Caco-2 (cell line): Measurements from ENCODE around the gene LITAF. TPM values are rescaled to one million over a fixed set of nuclear protein-coding genes. Genes with fewer than 3 reads are reported as not detected.

ENCODE experiments used
- BruUV-seq: library from RNA; stranded (reverse); fragments of 400-500 nt; replicated peaks from 2 replicates; lab custom pipeline; 2021; lab: Mats Ljungman, UMichigan
- CTCF ChIA-PET: fragments of 300-600 bp; sonication (Branson Sonifier 250); formaldehyde crosslinking; loops from one replicate; lab custom pipeline; 2022; ENCODE audit warnings: antibody characterized with exemption; lab: Charles Lee
- POLR2A ChIA-PET: fragments of 300-600 bp; sonication (Branson Sonifier 250); formaldehyde crosslinking; loops from one replicate; lab custom pipeline; 2022; ENCODE audit warnings: antibody characterized with exemption; lab: Charles Lee
- DNase-seq, 2 experiments: peaks; one replicate each; pipeline versions ENCODE4 v3.0.0 to v3.0.0-alpha.2; 2020 to 2022
- H3K27me3 ChIP-seq: replicated peaks from 2 replicates; pipeline ENCODE4 v1.6.0; 2011; ENCODE audit warnings: low read length; ENCODE audit not compliant: control insufficient read depth, insufficient read depth
- H3K36me3 ChIP-seq: 2 replicates; pipeline ENCODE4 v1.5.1; 2011; ENCODE audit warnings: low read length; ENCODE audit not compliant: control insufficient read depth, insufficient read depth
- H3K4me1 ChIP-seq: fragments of 250-450 bp; sonication (Bioruptor Pico); 2 replicates; pipeline ENCODE4 v1.5.1; 2020; ENCODE audit warnings: mild to moderate bottlenecking
- H3K4me3 ChIP-seq: 2 replicates; pipeline ENCODE4 v1.5.1; 2011; ENCODE audit warnings: low read depth, mild to moderate bottlenecking, control low read depth, low read length
- H3K9me3 ChIP-seq: fragments of 250-450 bp; sonication (Bioruptor Pico); 2 replicates; pipeline ENCODE4 v1.5.1; 2020; ENCODE audit warnings: mild to moderate bottlenecking, moderate library complexity
- H3K27ac Mint-ChIP-seq: one replicate; pipeline ENCODE4 v1.8.0; 2022; ENCODE audit warnings: mixed read lengths; ENCODE audit not compliant: unreplicated experiment
- H3K27me3 Mint-ChIP-seq: one replicate; pipeline ENCODE4 v1.8.0; 2022; ENCODE audit warnings: mixed read lengths; ENCODE audit not compliant: insufficient read depth, unreplicated experiment
- H3K36me3 Mint-ChIP-seq: one replicate; pipeline ENCODE4 v1.8.0; 2022; ENCODE audit warnings: mild to moderate bottlenecking, mixed read lengths; ENCODE audit not compliant: insufficient read depth, unreplicated experiment
- H3K4me1 Mint-ChIP-seq: one replicate; pipeline ENCODE4 v1.8.0; 2022; ENCODE audit warnings: low read depth, mixed read lengths; ENCODE audit not compliant: unreplicated experiment
- H3K4me3 Mint-ChIP-seq: one replicate; pipeline ENCODE4 v1.8.0; 2022; ENCODE audit warnings: mild to moderate bottlenecking, moderate library complexity, mixed read lengths; ENCODE audit not compliant: unreplicated experiment
- H3K9me3 Mint-ChIP-seq: one replicate; pipeline ENCODE4 v1.8.0; 2022; ENCODE audit warnings: mixed read lengths; ENCODE audit not compliant: unreplicated experiment
- intact Hi-C: fragments of 100-400 bp; cut with micrococcal nuclease; formaldehyde crosslinking; loops from one replicate; pipeline ENCODE4 v1.10.0; 2022; ENCODE audit not compliant: unreplicated experiment
- total RNA-seq: library from RNA; stranded (reverse); gene quantifications from 2 replicates; pipeline ENCODE4 v1.2.3, GENCODE V29; 2022
- TF ChIP-seq, protein P1 (sequence below), 2 experiments: fragments of 200-600 bp in 1 of 2; IDR thresholded peaks; 1 replicate in 1 of 2; 2 replicates in 1 of 2; pipeline versions ENCODE4 v1.5.1 to v1.8.0; 2011 to 2022; ENCODE audit warnings: antibody characterized with exemption in 1 of 2, control low read depth in 1 of 2, inconsistent platforms in 1 of 2, low read depth in 1 of 2, low read length in 1 of 2, mild to moderate bottlenecking in 1 of 2, moderate library complexity in 1 of 2; ENCODE audit not compliant: insufficient read depth in 1 of 2, severe bottlenecking in 1 of 2, unreplicated experiment in 1 of 2

LITAF gene
- total RNA-seq, 1 experiment from 2014 or later = 60.9 TPM

DNA sequence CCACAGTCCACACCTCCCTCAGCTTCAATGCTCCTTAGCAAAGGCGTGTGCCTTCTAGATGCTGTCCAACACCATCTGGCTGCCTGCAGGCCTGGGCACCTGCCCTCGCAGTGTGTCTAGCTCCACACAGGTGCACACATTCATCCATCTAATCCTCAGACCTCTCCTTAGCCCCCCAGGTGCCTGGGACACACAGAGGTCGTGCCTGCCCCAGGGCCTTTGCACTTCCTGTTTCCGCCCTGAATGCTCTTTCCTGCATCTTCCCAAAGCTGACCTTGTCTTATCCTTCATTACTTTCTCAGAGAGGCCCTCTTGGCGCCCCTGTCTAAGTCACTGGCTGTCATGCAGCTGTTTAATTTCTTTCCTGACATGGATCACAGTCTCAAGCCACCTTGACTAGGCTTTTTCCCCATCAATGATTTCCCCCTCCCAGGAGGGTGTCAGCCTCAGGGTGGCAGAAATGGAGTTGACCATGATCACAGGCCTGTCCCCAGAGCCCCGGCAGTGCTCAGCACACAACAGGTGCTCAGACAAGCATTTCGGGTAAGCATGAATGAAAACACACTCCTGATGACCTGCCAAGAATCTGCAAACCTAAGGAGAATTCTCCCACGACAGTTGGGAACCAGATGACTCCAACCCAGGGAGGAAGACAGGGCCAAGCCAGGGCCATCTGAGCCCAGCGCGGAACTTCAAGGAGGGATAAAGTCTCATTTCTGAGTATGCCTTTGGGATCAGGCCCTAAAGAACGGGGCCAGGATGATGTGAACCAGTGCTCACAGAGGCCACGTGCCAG lies 76.3 kb downstream of the LITAF start:
- no peak overlapping the region for H3K27ac Mint-ChIP-seq
- H3K4me3 Mint-ChIP-seq = no peak overlapping the region

DNA sequence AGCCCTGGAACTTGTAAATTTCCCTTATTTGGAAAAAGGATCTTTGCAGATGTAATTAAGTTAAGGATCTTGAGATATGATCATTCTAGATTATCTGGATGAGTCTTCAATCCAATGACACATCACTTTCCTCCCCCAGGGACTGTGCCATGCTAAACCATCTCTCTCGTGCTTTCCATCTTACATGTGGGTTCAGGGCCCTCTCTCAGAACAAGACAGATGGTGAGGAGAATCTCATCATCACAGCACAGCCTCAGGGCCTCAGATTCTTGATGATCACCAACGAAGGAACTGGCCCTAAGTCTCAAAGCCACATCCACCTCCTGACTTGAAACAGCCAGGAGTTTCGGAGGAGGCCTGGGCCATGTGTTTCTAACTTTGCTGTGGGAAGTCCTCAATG lies 78.7 kb downstream of the LITAF start:
- no TSS peak for BruUV-seq

More for the DNA sequence above, 76.3 kb downstream of the LITAF start:
- no peaks in the 10 kb centered on the region for H3K36me3 Mint-ChIP-seq
- no peak for DNase-seq
- Histone ChIP-seq H3K9me3 (no peaks in the 10 kb centered on the region), H3K27me3 (no peaks in the 10 kb centered on the region), H3K36me3 (no peaks in the 10 kb centered on the region), H3K4me3 (no peak overlapping the region), H3K4me1 (no peaks in the 10 kb centered on the region)
- TF ChIP-seq, protein P1, sequence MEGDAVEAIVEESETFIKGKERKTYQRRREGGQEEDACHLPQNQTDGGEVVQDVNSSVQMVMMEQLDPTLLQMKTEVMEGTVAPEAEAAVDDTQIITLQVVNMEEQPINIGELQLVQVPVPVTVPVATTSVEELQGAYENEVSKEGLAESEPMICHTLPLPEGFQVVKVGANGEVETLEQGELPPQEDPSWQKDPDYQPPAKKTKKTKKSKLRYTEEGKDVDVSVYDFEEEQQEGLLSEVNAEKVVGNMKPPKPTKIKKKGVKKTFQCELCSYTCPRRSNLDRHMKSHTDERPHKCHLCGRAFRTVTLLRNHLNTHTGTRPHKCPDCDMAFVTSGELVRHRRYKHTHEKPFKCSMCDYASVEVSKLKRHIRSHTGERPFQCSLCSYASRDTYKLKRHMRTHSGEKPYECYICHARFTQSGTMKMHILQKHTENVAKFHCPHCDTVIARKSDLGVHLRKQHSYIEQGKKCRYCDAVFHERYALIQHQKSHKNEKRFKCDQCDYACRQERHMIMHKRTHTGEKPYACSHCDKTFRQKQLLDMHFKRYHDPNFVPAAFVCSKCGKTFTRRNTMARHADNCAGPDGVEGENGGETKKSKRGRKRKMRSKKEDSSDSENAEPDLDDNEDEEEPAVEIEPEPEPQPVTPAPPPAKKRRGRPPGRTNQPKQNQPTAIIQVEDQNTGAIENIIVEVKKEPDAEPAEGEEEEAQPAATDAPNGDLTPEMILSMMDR (IDR thresholded peaks at IDR 0.05; ENCODE audit: insufficient read depth in 1 of 2, low read depth in 1 of 2, low read length in 1 of 2, severe bottlenecking in 1 of 2, unreplicated experiment in 1 of 2) = no peak
- intact Hi-C loops = no loop called here
- H3K9me3 Mint-ChIP-seq = no peaks in the 10 kb centered on the region
- BruUV-seq = no TSS peak
- H3K27me3 Mint-ChIP-seq = peaks cover under 1% of the 10 kb centered on the region
- CTCF ChIA-PET = no interaction called here
- POLR2A ChIA-PET = no interaction called here
- no peaks in the 10 kb centered on the region for H3K4me1 Mint-ChIP-seq

DNA sequence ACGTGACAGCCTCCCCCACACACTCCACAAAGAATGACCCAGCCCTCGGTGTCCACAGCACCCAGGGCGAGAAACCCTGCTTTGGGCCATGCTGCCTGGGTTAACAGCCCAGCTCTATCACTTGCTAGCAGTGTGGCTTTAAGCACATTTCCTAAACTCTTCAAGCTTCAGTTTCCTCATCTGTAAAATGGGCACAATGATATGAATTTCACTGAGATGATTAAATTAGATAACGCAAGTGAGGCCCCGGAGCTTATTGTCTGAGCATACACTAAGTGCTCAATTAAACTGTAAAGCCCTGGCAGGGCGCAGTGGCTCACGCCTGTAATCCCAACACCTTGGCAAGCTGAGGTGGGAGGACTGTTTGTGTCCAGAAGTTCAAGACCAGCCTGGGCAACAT lies 79.4 kb downstream of the LITAF start:
- BruUV-seq = no TSS peak
- H3K4me1 Mint-ChIP-seq = no peaks in the 10 kb centered on the region
- ChIA-PET POLR2A (no interaction called here), CTCF (no interaction called here)
- H3K4me3 Mint-ChIP-seq = no peak overlapping the region
- H3K36me3 ChIP-seq = no peaks in the 10 kb centered on the region
- no peak for DNase-seq
- no peak overlapping the region for H3K4me3 ChIP-seq
- no peaks in the 10 kb centered on the region for H3K9me3 Mint-ChIP-seq
- no peaks in the 10 kb centered on the region for H3K27me3 ChIP-seq
- no peaks in the 10 kb centered on the region for H3K36me3 Mint-ChIP-seq
- H3K27ac Mint-ChIP-seq = no peak overlapping the region
- H3K4me1 ChIP-seq = no peaks in the 10 kb centered on the region
- TF ChIP-seq, protein P1 (IDR thresholded peaks at IDR 0.05; ENCODE audit: insufficient read depth in 1 of 2, low read depth in 1 of 2, low read length in 1 of 2, severe bottlenecking in 1 of 2, unreplicated experiment in 1 of 2) = no peak
- intact Hi-C loops = no loop called here
- H3K9me3 ChIP-seq = no peaks in the 10 kb centered on the region
- no peaks in the 10 kb centered on the region for H3K27me3 Mint-ChIP-seq

More for the DNA sequence above, 78.7 kb downstream of the LITAF start:
- TF ChIP-seq, protein P1 (IDR thresholded peaks at IDR 0.05; ENCODE audit: insufficient read depth in 1 of 2, low read depth in 1 of 2, low read length in 1 of 2, severe bottlenecking in 1 of 2, unreplicated experiment in 1 of 2) = no peak
- Mint-ChIP-seq H3K9me3 (no peaks in the 10 kb centered on the region), H3K27me3 (no peaks in the 10 kb centered on the region), H3K36me3 (no peaks in the 10 kb centered on the region), H3K27ac (no peak overlapping the region), H3K4me1 (no peaks in the 10 kb centered on the region), H3K4me3 (no peak overlapping the region)
- Histone ChIP-seq H3K4me3 (no peak overlapping the region), H3K9me3 (no peaks in the 10 kb centered on the region), H3K36me3 (no peaks in the 10 kb centered on the region), H3K27me3 (no peaks in the 10 kb centered on the region), H3K4me1 (no peaks in the 10 kb centered on the region)
- ChIA-PET CTCF (interaction anchor here (0.6 kb wide), 1 partner anchor 71 kb away, joined by 3 read pairs; no protein-coding TSS in a partner anchor), POLR2A (no interaction called here)
- intact Hi-C loops = no loop called here
- no peak for DNase-seq
